HG03135 (cell line): ENCODE data around the gene CLDN4.

ENCODE experiments used
- ATAC-seq: cut with Tn5 transposase; IDR thresholded peaks from one replicate; pipeline ENCODE4 v1.9.1; 2021; ENCODE audit warnings: mild to moderate bottlenecking, moderate library complexity; ENCODE audit not compliant: unreplicated experiment

Gene CLDN4

DNA sequence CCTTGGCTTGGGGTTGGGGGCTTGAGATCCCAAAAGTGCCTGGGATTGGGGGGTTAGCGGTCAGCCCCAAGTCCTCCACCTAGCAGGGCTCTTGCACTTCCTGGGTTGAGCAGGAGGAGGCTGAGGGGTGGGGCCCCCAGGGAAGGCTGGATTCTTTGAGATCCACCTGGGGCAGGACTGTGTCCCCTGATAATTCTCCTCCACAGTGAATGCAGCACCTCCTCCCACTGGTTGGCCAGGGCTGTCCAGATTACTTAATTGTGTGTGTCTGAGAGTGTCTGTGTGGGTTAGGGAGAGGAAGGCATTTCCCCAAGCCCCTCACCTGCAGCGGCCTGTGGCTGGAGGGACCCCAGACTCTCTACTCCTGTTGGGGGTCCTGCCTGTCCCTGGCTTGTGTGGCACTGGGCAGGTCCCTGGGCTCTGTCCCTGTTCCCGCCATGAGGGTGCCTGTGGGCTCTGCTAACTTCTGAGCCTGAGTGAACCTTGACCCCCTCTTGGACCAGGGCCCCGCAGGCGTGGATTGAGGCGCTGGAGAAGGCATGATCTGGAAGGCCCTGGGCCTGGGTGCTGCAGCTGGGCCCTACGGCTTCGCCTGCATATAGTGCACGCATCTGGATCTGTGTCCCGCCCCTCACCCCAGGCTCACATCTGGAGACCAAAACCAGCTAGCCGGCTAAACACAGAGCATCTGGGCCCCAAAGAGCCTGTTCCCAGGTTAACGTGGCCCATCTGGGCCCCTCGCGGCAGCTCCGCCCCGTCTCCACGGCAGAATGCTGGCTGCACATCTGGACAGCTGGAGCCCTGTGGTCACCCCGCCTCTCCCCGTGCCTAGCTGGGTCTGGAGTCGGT, 40.6 kb downstream of the CLDN4 start:
- no peak for ATAC-seq

DNA sequence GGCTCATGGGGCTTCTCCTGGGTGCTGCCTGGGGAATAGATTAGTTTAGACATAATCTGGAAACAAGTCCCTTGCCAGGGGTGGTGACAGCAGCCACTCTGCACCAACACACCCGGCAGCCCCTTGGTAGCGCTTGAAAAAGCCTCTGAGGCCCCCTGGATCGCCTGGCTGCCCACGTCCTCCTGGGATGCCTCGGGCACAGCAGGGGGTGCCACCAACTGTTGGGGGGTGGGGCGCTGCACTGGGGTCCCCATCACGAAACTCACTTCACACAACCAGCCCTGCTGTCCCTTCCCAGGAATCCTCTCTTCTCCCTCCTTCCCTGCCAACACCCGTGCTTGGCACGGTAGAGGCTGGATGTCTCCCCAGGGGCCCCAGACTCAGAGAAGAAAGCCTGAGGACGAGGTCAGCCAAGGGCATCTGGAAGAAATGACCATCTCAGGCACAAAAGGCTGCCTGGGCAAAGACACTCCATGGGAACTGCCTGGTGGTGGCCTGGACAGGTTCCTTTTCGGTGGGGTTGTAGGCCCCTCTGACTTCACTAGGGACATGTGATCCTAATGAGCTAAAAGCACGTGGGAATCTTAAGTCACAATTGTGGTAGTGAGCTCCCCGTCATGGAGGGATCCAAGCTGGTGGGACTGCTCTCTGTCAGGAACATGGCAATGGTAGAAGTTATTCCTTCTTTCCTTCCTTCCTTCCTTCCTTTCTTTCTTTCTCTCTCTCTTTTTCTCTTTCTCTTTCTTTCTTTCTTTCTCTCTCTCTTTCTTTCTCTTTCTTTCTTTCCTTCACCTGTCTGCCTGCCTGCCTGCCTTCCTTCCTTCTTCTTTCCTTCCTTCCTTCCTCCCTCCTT, 41.5 kb downstream of the CLDN4 start:
- no peak for ATAC-seq

DNA sequence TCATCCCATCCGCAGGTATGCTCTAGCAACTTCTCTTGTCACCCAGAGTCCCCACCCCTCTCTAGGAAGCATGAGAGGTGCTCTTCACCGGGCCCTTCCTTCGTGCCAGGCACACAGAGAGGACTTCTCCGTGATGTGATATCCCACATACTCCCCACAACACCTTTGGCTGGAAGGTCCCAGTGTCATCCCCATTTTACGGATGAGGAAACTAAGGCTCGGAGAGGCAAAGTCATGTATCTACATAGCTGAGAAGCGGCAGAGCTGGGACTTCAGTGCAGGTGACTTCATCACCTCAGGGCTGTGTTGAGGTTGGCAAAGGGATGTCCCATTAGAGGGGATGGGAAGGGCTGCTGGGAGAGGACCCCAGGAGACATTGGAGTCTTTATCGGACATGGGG, 45.6 kb downstream of the CLDN4 start:
- no peak for ATAC-seq

DNA sequence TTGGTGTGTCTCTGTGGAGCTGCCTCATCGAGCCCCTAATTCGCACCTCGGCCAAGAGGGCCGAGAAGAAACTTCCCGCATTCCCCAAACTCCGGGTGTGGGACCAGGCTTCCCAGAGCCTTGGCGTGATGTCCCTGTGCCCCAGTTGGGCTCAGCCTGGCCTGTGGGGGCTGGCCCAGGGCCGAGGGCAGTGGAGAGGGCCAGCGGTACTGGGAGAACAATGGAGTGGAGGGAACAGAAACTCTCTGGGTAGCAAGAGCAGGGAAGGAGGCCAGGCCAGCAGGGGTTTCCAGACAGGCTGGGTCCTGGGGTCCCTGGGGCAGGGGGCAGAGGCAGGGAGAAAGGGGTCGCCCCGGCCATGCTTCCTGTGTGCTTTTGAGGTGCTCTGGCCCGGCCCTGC, 46.2 kb downstream of the CLDN4 start:
- no peak for ATAC-seq

DNA sequence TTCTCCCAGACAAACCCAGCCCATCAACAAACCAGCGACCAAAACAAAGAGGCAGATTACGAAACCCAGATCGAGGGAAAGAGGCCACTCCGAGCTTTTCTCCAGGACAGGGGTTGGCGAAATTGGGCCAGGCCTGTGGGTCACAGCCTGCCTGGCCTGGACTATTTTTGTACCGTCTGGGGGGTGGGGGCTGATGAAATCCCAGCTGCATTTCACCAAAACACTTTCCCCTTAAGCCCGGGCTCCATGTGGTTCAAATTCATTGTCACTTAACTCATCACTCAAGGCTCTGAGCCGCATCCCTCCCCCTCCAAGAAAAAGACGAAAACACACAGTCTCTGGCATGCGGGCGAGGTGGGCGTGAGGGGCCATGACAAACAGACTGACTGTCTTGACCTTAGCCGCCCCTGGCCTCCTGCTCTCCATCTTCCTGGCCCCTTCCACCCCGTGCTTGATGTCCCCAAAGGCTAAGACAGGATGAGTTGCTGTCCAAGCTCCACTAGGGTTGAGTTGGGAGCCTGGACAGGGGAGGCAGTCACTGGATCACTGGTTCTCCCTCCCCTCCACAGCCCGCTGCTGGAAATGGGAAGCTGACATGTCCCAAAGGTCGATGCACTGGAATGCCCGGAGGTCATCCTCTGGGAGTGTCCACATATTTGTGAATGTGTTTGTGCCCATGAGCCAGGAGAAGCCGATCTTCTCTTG, 49.3 kb downstream of the CLDN4 start:
- ATAC-seq = no peak

DNA sequence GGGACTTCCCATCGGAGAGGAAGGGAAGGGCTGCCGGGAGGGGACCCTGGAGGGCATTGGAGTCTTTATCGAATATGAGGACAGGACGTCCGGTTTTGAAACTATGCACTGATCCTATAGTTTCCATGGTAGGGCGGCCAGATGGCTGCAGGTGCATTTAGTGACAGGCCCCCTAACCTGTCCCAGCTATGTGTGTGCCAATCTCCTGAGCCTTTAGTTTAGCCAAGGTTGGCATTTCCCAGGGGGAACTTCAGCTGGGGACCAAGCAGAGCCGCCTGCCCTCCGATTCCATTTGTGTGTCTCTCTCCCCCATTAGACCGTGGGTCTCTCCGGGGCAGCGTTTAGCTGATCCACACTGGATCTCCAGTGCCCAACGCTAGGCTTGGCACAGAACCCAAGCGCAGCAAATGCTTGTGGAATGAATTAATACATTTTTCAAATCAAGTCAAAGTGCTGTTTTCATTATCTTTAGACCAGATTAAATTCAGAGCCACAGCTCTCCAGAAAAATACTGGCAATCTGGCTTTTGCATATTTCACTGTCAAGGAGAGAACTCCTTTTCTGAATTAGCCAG, 50.0 kb downstream of the CLDN4 start:
- no peak for ATAC-seq

DNA sequence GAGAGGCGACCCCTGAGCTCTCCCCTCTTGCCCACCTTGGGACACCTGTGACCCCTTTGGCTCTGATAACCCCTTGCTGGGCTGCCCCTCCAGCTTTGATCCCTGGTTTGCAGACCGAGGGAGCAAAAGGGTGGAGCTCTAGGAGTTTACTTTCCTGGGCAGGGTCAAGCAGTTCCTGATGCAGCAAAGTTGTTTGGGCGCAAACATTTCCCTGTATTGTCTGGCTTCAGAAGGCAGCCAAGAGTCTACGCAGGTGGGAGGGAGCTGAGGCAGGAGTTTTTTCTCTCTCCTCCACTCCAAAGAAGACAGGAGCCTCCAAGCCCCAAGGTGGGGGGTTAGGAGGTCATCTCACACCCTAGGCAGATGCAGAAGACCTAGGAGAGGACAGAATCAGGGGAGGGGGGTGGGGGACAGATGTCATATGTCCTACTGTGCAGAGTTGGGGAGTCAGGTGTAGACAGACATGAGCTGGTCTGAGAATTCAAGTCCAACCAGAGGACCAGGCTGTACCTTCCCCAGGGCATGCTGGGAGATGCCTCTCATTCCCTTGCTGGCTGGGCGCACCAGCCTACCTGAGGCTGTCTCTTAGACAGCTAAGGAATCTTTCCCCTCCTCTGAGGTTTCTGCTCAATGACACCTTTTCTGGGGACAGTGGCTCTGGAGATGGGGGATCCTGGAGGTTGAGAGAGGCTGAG, 50.7 kb downstream of the CLDN4 start:
- no peak for ATAC-seq

DNA sequence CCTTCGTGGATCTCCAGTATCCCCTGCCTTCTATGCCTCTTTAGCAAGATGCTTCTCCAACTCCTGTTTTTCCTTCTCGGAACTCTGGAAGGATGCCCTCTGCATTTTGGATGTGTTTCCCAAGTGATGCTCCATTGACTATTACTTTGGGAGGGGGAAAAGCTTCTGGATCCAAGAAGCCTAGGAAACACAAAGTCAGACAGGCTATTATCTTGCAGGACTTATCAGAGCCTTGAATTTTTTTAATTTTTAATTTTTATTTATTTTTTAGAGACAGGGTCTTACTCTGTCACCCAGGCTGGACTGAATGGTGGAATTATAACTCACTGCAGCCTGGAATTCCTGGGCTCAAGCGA, 51.2 kb downstream of the CLDN4 start:
- no peak for ATAC-seq
